CD8-positive, alpha-beta memory T cell (primary cell): Measurements from ENCODE around the gene AIG1. TPM values are rescaled to one million over a fixed set of nuclear protein-coding genes. Genes with fewer than 3 reads are reported as not detected.
A peak's percentile ranks its signal among the peaks of the same experiment; 100 is the strongest.

ENCODE experiments used
- CTCF ChIA-PET: fragments of 350-600 bp; sonication (Branson Sonifier 250); formaldehyde crosslinking; loops from one replicate; lab custom pipeline; 2021; ENCODE audit warnings: antibody characterized with exemption; lab: Charles Lee
- POLR2A ChIA-PET: fragments of 350-600 bp; sonication (Branson Sonifier 250); formaldehyde crosslinking; loops from one replicate; lab custom pipeline; 2021; ENCODE audit warnings: antibody characterized with exemption; lab: Charles Lee
- DNase-seq, 5 donors: peaks; one replicate each; pipeline versions ENCODE4 v3.0.0 to v3.0.0-alpha.2; 2020 to 2022; ENCODE audit warnings: mixed read lengths in 1 of 5
- H3K27ac ChIP-seq: one replicate; pipeline ENCODE4 v1.7.0; 2013; ENCODE audit warnings: low read depth, mild to moderate bottlenecking, low read length, moderate library complexity
- H3K27me3 ChIP-seq: 2 replicates; pipeline ENCODE4 v1.7.0; 2013; ENCODE audit warnings: low read length, mild to moderate bottlenecking; ENCODE audit not compliant: insufficient read depth, poor library complexity, severe bottlenecking
- H3K36me3 ChIP-seq: 2 replicates; pipeline ENCODE4 v1.7.0; 2013; ENCODE audit warnings: mild to moderate bottlenecking, low read length, moderate library complexity; ENCODE audit not compliant: insufficient read depth
- H3K4me1 ChIP-seq: 2 replicates; pipeline ENCODE4 v1.7.0; 2013; ENCODE audit warnings: mild to moderate bottlenecking, low read length, moderate library complexity; ENCODE audit not compliant: insufficient read depth
- H3K4me3 ChIP-seq: 2 replicates; pipeline ENCODE4 v1.7.0; 2013; ENCODE audit warnings: mild to moderate bottlenecking, low read length
- H3K9me3 ChIP-seq: 2 replicates; pipeline ENCODE4 v1.7.0; 2013; ENCODE audit warnings: mild to moderate bottlenecking, low read length
- H3K27ac Mint-ChIP-seq, 8 donors: one replicate each; pipeline ENCODE4 v1.8.0; 2020 to 2021; ENCODE audit warnings: mixed read lengths in 8 of 8, mild to moderate bottlenecking in 6 of 8, inconsistent platforms in 3 of 8, moderate library complexity in 3 of 8
- H3K27me3 Mint-ChIP-seq, 2 donors: one replicate each; pipeline ENCODE4 v1.8.0; 2020 to 2021; ENCODE audit warnings: mixed read lengths in 2 of 2, mild to moderate bottlenecking in 1 of 2, moderate library complexity in 1 of 2
- H3K36me3 Mint-ChIP-seq, 3 donors: one replicate each; pipeline ENCODE4 v1.8.0; 2020 to 2021; ENCODE audit warnings: mixed read lengths in 3 of 3, inconsistent platforms in 1 of 3, mild to moderate bottlenecking in 1 of 3
- H3K4me1 Mint-ChIP-seq, 3 donors: one replicate each; pipeline ENCODE4 v1.8.0; 2020 to 2021; ENCODE audit warnings: mixed read lengths in 3 of 3, inconsistent platforms in 1 of 3, mild to moderate bottlenecking in 1 of 3
- H3K4me3 Mint-ChIP-seq, 7 donors: one replicate each; pipeline ENCODE4 v1.8.0; 2020 to 2021; ENCODE audit warnings: mixed read lengths in 7 of 7, mild to moderate bottlenecking in 6 of 7, moderate library complexity in 4 of 7, inconsistent platforms in 2 of 7
- H3K9me3 Mint-ChIP-seq, 5 donors: one replicate each; pipeline ENCODE4 v1.8.0; 2020 to 2022; ENCODE audit warnings: mixed read lengths in 5 of 5, mild to moderate bottlenecking in 3 of 5, moderate library complexity in 2 of 5, inconsistent platforms in 1 of 5
- polyA plus RNA-seq: library from polyadenylated mRNA; unstranded; fragments of 300-500 nt; fragmentation: Illumina TruSeq; gene quantifications from one replicate; pipeline ENCODE4 v1.2.3, GENCODE V29; 2021
- total RNA-seq, 2 experiments: library from RNA; stranded (reverse); gene quantifications; one replicate each; pipeline ENCODE4 v1.2.3, GENCODE V29; 2021

Gene AIG1
- total and polyA plus RNA-seq, 3 experiments from 2014 or later = 6.9 to 17.3 (median 8.2) TPM

- Histone ChIP-seq H3K4me1 (no peaks in the 10 kb centered on the region), H3K9me3 (no peaks in the 10 kb centered on the region), H3K36me3 (no peaks in the 10 kb centered on the region), H3K4me3 (no peak overlapping the region), H3K27ac (no peak overlapping the region), H3K27me3 (no peaks in the 10 kb centered on the region)
- Mint-ChIP-seq H3K9me3 (no peaks in the 10 kb centered on the region), H3K27me3 (no peaks in the 10 kb centered on the region), H3K4me1 (no peaks in the 10 kb centered on the region), H3K4me3 (no peak overlapping the region), H3K27ac (peak overlapping the region in 1 of 8 donors; percentile 36), H3K36me3 (peaks cover 0 to 3% (median 0%) of the 10 kb centered on the region in 3 donors)
- ChIA-PET CTCF (no interaction called here), POLR2A (no interaction called here)
- DNase-seq = no peak
Measured at GRCh38 chr6:143222801-143223231, 162.1 kb downstream of the AIG1 start.

GRCh38 chr6:143223895-143224294 lies 163.2 kb downstream of the AIG1 start:
- H3K4me3 ChIP-seq = no peak overlapping the region
- no peaks in the 10 kb centered on the region for H3K4me1 Mint-ChIP-seq
- H3K27me3 ChIP-seq = no peaks in the 10 kb centered on the region
- H3K9me3 Mint-ChIP-seq = no peaks in the 10 kb centered on the region
- H3K36me3 Mint-ChIP-seq = peaks cover 0 to 4% (median under 1%) of the 10 kb centered on the region in 3 donors
- no peak overlapping the region for H3K27ac Mint-ChIP-seq
- DNase-seq = no peak
- ChIA-PET POLR2A (no interaction called here), CTCF (no interaction called here)
- no peaks in the 10 kb centered on the region for H3K27me3 Mint-ChIP-seq
- no peak overlapping the region for H3K4me3 Mint-ChIP-seq
- no peak overlapping the region for H3K27ac ChIP-seq
- H3K4me1 ChIP-seq = no peaks in the 10 kb centered on the region
- no peaks in the 10 kb centered on the region for H3K9me3 ChIP-seq
- no peaks in the 10 kb centered on the region for H3K36me3 ChIP-seq

GRCh38 chr6:143224516-143224915 lies 163.8 kb downstream of the AIG1 start:
- ChIA-PET CTCF (no interaction called here), POLR2A (no interaction called here)
- Mint-ChIP-seq H3K36me3 (peaks cover 0 to 4% (median 0%) of the 10 kb centered on the region in 3 donors), H3K4me3 (no peak overlapping the region), H3K9me3 (no peaks in the 10 kb centered on the region), H3K27me3 (no peaks in the 10 kb centered on the region), H3K27ac (no peak overlapping the region), H3K4me1 (no peaks in the 10 kb centered on the region)
- Histone ChIP-seq H3K36me3 (no peaks in the 10 kb centered on the region), H3K4me1 (no peaks in the 10 kb centered on the region), H3K27ac (no peak overlapping the region), H3K4me3 (no peak overlapping the region), H3K9me3 (no peaks in the 10 kb centered on the region), H3K27me3 (no peaks in the 10 kb centered on the region)
- no peak for DNase-seq

DNA sequence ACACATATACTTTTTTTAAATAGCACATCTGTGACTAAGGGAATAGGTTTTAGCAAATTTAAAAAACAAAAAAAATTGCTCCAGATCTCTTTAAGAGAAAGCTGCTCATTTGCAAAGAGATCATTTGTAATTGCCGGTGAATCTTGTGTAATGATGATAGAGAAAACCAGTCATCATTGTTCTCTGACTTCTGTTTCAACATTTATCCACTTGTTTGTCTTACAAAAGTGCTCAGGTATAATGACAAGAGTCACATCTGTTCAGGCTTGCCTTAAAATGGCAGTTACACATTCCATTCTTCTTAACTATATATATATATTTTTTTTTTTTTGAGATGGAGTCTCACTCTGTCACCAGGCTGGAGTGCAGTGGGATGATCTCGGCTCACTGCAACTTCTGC lies 165.2 kb downstream of the AIG1 start:
- Histone ChIP-seq H3K4me3 (no peak overlapping the region), H3K27me3 (no peaks in the 10 kb centered on the region), H3K9me3 (no peaks in the 10 kb centered on the region), H3K27ac (no peak overlapping the region), H3K4me1 (no peaks in the 10 kb centered on the region), H3K36me3 (no peaks in the 10 kb centered on the region)
- Mint-ChIP-seq H3K27ac (peak overlapping the region in 1 of 8 donors; percentile 32), H3K4me1 (no peaks in the 10 kb centered on the region), H3K4me3 (no peak overlapping the region), H3K27me3 (no peaks in the 10 kb centered on the region), H3K36me3 (peaks cover 0 to 4% (median 0%) of the 10 kb centered on the region in 3 donors), H3K9me3 (no peaks in the 10 kb centered on the region)
- POLR2A ChIA-PET = no interaction called here
- CTCF ChIA-PET = no interaction called here
- DNase-seq = no peak

DNA sequence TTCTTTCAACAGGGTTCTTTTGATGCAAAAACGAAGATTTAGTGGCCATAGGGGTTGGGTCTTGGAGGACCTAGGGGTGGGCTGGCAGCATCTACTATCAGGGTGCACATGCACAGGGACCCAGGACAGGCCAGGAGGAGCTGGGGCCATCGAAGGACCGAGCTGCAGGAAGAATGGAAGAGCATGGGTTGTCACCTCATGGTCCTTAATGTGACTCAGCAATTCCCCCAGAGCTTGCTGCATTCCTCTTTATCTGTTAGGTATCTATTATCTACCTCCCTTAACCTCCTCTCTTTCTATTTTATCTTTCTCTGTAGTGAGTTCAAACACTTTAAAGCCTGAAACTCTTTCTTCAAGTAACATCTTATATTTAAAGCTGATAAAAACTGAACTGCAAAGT lies 167.0 kb downstream of the AIG1 start:
- Mint-ChIP-seq H3K4me1 (no peaks in the 10 kb centered on the region), H3K9me3 (no peaks in the 10 kb centered on the region), H3K27me3 (no peaks in the 10 kb centered on the region), H3K4me3 (no peak overlapping the region), H3K36me3 (peaks cover 0 to 4% (median 0%) of the 10 kb centered on the region in 3 donors), H3K27ac (no peak overlapping the region)
- Histone ChIP-seq H3K27me3 (no peaks in the 10 kb centered on the region), H3K9me3 (no peaks in the 10 kb centered on the region), H3K36me3 (no peaks in the 10 kb centered on the region), H3K4me1 (no peaks in the 10 kb centered on the region), H3K27ac (no peak overlapping the region), H3K4me3 (no peak overlapping the region)
- ChIA-PET CTCF (interaction anchor here (0.9 kb wide), 1 partner anchor 535 kb away, joined by 3 read pairs; no protein-coding TSS in a partner anchor), POLR2A (no interaction called here)
- DNase-seq = no peak

GRCh38 chr6:143229400-143229799 lies 168.7 kb downstream of the AIG1 start:
- H3K27ac Mint-ChIP-seq = no peak overlapping the region
- no peaks in the 10 kb centered on the region for H3K4me1 ChIP-seq
- no peak overlapping the region for H3K4me3 Mint-ChIP-seq
- peaks cover 0 to 4% (median 0%) of the 10 kb centered on the region in 3 donors for H3K36me3 Mint-ChIP-seq
- no peaks in the 10 kb centered on the region for H3K36me3 ChIP-seq
- no peaks in the 10 kb centered on the region for H3K9me3 Mint-ChIP-seq
- H3K4me1 Mint-ChIP-seq = peaks cover 0 to 3% (median 0%) of the 10 kb centered on the region in 3 donors
- H3K27ac ChIP-seq = no peak overlapping the region
- no peak overlapping the region for H3K4me3 ChIP-seq
- H3K27me3 ChIP-seq = no peaks in the 10 kb centered on the region
- H3K9me3 ChIP-seq = no peaks in the 10 kb centered on the region
- POLR2A ChIA-PET = no interaction called here
- no peaks in the 10 kb centered on the region for H3K27me3 Mint-ChIP-seq
- no peak for DNase-seq
- CTCF ChIA-PET = no interaction called here

- H3K4me3 Mint-ChIP-seq = no peak overlapping the region
Measured at GRCh38 chr6:143232849-143233248, 172.2 kb downstream of the AIG1 start.

DNA sequence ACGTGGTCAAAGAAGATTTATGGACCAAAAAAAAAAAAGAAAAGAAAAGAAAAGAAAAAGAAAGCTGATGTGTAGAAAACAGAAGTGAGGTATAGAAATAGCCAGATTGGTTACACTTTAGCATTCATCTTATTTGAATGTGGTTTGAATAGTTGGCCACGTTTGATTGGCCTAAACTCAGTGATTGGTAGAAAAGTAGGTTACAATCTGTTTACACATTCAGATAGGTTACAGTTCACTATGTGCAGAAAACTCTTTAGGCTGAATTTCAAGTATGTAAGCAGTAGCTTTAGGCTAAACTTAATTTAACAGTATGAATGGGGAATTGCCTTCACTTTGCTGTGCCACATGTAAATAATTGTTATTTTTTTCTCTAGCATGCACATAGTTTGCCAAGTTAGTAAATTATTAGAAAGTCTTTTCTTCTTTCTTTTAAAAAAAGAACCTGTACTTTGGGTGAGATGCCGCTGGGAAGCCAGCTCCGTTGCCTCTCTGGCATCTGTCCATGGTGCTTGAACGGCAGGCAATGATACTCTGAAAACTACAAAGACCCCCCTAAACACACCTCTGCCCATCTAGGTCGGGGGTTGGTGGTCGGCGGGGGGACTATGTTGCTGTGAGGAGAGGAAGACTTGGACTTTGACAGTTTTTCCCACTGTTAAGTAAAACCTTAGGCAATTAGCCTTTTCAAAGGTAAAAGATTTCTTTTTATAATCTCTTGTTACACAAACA lies 173.0 kb downstream of the AIG1 start:
- no peak overlapping the region for H3K4me3 ChIP-seq
- H3K9me3 ChIP-seq = no peaks in the 10 kb centered on the region
- ChIA-PET CTCF (interaction anchor here (1.1 kb wide), 1 partner anchor 195 kb away, joined by 4 read pairs; no protein-coding TSS in a partner anchor), POLR2A (no interaction called here)
- H3K36me3 ChIP-seq = no peaks in the 10 kb centered on the region
- no peak for DNase-seq
- Mint-ChIP-seq H3K4me3 (no peak overlapping the region), H3K9me3 (no peaks in the 10 kb centered on the region), H3K27me3 (peaks cover 0 to 1% of the 10 kb centered on the region in 2 donors), H3K4me1 (peaks cover 0 to 3% (median 0%) of the 10 kb centered on the region in 3 donors), H3K36me3 (no peaks in the 10 kb centered on the region), H3K27ac (peak overlapping the region in 1 of 8 donors; percentile 82)
- H3K4me1 ChIP-seq = no peaks in the 10 kb centered on the region
- no peak overlapping the region for H3K27ac ChIP-seq
- H3K27me3 ChIP-seq = no peaks in the 10 kb centered on the region

More at GRCh38 chr6:143232849-143233248, 172.2 kb downstream of the AIG1 start:
- Histone ChIP-seq H3K27me3 (no peaks in the 10 kb centered on the region), H3K36me3 (no peaks in the 10 kb centered on the region), H3K4me3 (no peak overlapping the region), H3K27ac (no peak overlapping the region), H3K9me3 (no peaks in the 10 kb centered on the region), H3K4me1 (no peaks in the 10 kb centered on the region)
- H3K36me3 Mint-ChIP-seq = peaks cover 0 to 4% (median 0%) of the 10 kb centered on the region in 3 donors
- peak in 2 of 5 donors; percentile 9 to 12 for DNase-seq
- H3K9me3 Mint-ChIP-seq = no peaks in the 10 kb centered on the region
- no peaks in the 10 kb centered on the region for H3K27me3 Mint-ChIP-seq
- H3K27ac Mint-ChIP-seq = no peak overlapping the region
- H3K4me1 Mint-ChIP-seq = peaks cover 0 to 3% (median 0%) of the 10 kb centered on the region in 3 donors
- ChIA-PET POLR2A (no interaction called here), CTCF (interaction anchor here (0.7 to 1.3 kb wide), 3 partner anchors 193 to 540 kb away, joined by 3 to 4 read pairs (median 3); no protein-coding TSS in a partner anchor)
